Fibroblast of villous mesenchyme (primary cell): ENCODE measurements around the gene RPL10. TPM values are rescaled to one million over a fixed set of nuclear protein-coding genes. Genes with fewer than 3 reads are reported as not detected.
A peak's percentile ranks its signal among the peaks of the same experiment; 100 is the strongest.

Source experiments
- DNase-seq: peaks from one replicate; pipeline ENCODE4 v3.0.0-alpha.2; 2010; ENCODE audit warnings: low read depth
- H3K4me3 ChIP-seq: 2 replicates; pipeline ENCODE4 v1.5.1; 2011; ENCODE audit warnings: low read depth, mild to moderate bottlenecking, low read length
- CTCF ChIP-seq: IDR thresholded peaks from 2 replicates; pipeline ENCODE4 v1.5.1; 2012; ENCODE audit warnings: low read depth, mild to moderate bottlenecking, low read length; ENCODE audit not compliant: insufficient read depth
- total RNA-seq: library from RNA; depleted of rRNA; stranded (reverse); fragments of >200 nt; gene quantifications from 2 replicates; pipeline ENCODE4 v1.2.3, GENCODE V29; 2012

The RPL10 gene
- total RNA-seq, 1 donor, result 1,322 TPM

GRCh38 chrX:154403192-154403591, 5.0 kb downstream of the RPL10 start:
- no peak for TF ChIP-seq CTCF
- DNase-seq, result no peak
- no peak overlapping the region for H3K4me3 ChIP-seq

GRCh38 chrX:154403858-154404257, 5.7 kb downstream of the RPL10 start:
- H3K4me3 ChIP-seq, result no peak overlapping the region
- no peak for DNase-seq
- no peak for TF ChIP-seq CTCF

GRCh38 chrX:154404625-154405192, 6.5 kb downstream of the RPL10 start:
- H3K4me3 ChIP-seq, result no peak overlapping the region
- DNase-seq, result no peak
- TF ChIP-seq CTCF, result no peak

DNA sequence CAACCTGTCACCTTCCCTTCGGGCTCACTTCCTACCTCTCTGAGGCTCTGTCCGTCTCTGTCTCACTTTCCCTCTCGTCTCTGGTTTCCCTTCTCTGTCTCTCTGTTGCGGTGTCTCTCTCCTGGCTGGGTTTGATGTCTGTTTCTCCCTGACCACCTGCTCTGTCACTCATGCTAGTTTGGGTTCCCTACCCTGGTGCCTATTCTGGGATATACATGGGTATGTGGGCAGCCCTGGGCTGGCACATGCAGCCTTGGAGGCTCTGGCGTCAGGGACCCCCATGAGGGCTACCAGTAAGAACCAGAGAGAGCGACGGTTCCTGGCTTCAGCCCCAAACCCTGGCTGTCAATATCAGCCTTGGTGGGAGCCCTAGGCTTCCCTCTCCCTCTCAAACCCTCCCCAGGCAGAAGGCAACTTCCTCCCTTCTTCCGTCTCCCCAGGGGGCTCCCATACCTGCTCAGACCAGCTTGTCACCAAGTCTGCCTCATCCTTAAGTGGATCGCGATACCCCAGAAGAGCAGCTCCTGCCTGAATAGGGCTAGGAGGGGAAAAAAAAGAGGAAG, 10.6 kb downstream of the RPL10 start:
- H3K4me3 ChIP-seq, result peak overlapping the region; percentile 62
- no peak for DNase-seq
- TF ChIP-seq CTCF, result no peak

DNA sequence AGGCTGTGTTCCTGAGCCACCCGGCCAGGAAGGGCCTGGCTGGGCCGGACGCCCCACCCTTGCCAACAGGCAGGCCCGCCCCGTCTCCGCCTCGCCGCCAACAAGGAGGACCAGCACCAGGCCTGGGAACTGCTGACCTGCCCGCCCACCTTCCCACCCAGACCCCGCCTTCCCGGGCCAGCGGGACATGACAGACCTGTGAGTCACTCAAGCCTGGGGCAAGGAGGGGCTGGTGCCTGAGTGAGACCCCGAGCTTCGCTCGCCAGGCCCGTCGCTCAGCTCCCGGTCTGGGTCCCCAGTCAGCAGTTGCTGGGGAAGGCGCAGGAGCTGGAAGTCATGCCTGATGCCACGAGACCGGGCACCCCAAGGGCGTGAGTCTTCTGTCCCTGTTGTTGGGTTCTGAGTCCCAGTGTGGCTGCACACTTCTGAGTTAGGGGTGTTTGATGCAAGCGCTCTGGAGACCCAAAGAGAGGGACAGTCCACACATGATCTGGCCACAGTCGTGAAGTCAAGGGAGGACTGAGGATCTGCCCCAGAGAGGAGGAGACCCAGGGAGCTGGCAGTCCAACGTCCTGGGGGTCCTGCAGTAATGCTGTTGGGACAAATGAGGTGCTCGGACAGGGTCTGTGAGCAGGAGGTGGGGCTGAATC, 11.2 kb downstream of the RPL10 start, which contains the start of gene DNASE1L1:
Gene DNASE1L1 (minus strand): TSS at position 33 of the 650 bp plus-strand sequence. CDS start 3,686 bp downstream, outside the sequence.
- no peak for TF ChIP-seq CTCF

DNA sequence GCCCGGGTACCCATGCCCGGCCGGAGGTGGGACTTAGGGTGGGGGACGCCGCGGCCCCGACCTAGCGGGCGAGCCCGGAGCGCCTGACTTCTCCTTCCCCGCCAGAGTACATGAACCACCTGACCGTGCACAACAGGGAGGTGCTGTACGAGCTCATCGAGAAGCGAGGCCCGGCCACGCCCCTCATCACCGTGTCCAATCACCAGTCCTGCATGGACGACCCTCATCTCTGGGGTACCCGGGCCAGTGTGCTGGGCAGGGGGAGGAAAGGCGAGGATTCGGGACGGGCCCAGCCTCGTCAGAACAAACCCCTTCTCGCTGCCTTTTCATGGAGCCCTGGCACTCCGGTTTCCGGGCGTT, 13.8 kb downstream of the RPL10 start:
- peak overlapping the region; percentile 65 for H3K4me3 ChIP-seq
- TF ChIP-seq CTCF, result no peak
- no peak for DNase-seq

More for the DNA sequence above, 11.2 kb downstream of the RPL10 start, which contains the start of gene DNASE1L1:
- peak within 1 kb of the TSS; percentile 62 for H3K4me3 ChIP-seq
- peak; percentile 90 for DNase-seq

GRCh38 chrX:154412468-154412867, 14.3 kb downstream of the RPL10 start:
- TF ChIP-seq CTCF, result no peak
- peak; percentile 54 for DNase-seq
- H3K4me3 ChIP-seq, result peak overlapping the region; percentile 65
